ENCODE results near the gene SMARCAL1.

The SMARCAL1 gene

DNA sequence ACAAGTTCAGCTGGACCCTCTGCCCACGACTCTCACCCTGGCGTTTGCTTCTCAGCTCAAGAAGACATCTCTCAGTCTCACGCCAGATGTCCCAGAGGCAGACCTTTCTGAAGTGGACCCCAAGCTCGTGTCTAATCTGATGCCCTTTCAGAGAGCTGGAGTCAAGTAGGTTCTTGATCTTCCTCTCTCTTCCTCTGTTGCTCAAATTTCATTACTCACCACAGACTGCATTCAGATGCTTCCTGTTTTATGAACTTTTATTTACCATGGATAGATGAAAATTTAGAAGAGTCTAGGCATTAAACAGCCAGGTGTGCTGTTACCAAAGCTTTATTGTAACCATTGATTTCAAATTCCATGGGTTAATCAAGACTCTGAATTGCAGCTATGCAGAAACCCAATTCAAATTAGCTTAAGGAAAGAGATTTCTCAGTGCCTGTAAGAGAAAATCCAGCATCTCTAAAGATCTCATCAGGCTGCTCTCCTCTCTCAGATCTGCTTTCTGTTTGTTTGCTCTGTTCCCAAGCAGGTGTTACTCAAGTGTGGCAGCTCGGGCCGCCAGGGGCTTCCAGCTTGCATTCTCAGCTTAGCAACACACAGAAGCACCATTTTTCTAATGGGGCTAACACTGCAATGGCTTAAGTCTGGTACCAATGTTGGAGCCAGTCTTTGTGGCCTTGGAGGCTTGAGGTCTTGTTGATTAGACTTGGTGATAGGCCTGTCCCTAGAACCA is 16.5 kb downstream of the SMARCAL1 start:
- peak; percentile 96 for DNase-seq

DNA sequence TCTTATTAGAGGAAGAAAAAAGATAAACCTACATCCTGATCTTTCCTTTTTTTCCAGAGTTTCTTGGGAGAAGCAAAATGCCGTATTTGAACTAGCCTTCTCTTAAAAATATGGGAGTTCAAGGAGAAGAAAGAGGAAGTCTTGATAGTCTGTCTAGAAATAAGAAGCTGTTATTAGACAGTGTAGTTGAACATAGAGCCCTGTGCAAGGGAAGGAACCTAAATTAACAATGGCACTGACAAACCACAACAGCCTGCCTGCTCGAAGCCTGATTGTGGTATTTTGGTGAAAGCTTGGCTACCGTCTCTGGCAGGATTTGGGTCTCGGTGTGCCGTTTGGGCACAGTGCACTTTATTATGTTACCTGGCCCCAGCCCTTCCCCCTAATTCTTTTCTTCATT is 17.1 kb downstream of the SMARCAL1 start:
- DNase-seq = no peak

- DNase-seq = no peak
Measured at GRCh38 chr2:216430811-216431530, 18.7 kb downstream of the SMARCAL1 start.

GRCh38 chr2:216431531-216431856 is 19.2 kb downstream of the SMARCAL1 start:
- no peak for DNase-seq

DNA sequence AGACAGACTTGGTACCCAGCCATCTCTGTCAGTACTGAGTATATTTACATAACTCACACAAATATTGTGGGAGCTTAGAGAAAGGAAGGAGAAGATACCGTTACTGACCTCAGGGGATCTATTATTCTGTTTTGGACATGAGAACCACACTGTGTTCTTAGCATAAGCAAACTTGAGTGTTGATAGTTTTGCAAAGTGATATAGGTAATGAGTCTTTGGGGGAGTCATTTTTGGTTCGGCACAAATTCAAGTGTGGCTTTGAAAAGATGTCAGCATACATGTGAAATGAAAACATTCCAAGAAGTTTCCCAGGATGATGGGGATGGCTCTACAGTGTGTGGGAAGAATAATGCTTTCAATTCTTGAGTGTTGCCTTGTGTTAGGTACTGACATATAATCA is 24.1 kb downstream of the SMARCAL1 start:
- no peak for DNase-seq

DNA sequence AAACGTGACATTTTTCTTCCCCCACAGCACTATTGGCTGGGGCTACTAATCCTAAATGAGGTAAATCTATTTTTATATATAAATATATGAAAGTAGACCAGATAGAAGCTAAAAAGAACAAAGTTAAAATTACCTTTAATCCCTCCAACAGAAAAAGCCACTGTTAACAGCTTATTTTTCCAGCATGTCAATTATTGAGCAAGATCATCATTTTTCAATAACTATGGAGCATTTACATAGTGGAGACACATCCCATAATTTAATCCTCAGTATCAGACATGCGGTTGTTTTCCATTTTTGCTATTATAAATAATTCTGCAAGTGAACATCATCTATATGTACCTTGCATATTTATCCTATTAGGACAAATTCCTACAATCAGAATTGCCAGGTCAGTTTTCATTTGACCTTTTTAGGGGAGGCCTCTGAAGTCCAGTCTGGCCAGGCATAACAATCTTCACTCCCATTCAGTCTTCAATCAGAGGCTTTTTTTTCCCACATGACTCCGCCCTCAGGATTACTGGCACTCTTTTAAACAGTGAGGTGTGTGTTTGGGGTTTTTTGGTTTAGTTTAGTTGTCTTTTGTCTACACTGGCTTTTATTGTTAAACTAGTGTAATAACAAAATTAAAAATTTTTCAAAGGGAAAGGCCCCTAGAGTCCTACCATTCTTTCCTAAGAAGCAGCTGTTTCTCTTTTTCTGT is 29.2 kb downstream of the SMARCAL1 start:
- DNase-seq = no peak

DNA sequence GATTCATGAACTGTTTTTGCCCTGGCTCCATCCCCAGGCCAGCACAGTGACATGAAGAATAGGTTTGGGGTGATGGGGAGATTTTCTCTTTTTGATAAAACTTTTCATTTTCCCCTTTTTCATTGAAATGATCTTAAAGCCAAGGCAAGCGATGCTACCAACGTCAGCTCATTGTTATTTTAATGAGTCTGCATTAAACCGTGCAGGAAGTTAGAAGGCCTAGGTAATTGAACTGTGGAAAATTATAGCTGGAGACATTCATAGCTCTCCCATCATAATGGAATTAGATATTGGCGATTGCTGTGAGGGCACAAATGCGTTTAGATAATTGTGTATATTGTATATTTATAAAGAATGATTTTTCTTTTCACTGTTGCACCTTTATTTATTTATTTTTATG is 33.2 kb downstream of the SMARCAL1 start:
- no peak for DNase-seq

DNA sequence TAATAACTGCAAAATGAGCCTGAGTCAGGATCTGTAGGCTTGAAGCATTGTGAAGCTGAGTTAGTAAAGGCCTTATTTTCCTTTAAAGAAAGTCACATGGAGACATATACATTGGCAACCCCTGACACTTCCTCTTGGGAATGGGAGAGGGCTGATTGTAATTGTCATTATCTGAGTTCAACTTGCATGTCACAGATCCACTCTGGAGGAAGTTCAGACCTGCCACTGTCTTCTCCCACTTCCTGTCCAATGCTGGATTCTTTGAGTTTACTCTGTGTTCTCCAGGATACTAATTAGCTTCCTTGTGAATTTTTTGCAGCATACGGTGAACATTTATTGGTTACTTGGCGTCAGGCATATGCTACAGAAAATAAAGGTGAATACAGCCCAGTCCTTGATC is 34.1 kb downstream of the SMARCAL1 start:
- DNase-seq = no peak

GRCh38 chr2:216447293-216447692 is 35.0 kb downstream of the SMARCAL1 start:
- DNase-seq = no peak

- no peak for DNase-seq
Measured at GRCh38 chr2:216448829-216449228, 36.5 kb downstream of the SMARCAL1 start.

- DNase-seq = no peak
Measured at GRCh38 chr2:216450346-216450745, 38.1 kb downstream of the SMARCAL1 start.

- no peak for DNase-seq
Measured at GRCh38 chr2:216450784-216451183, 38.5 kb downstream of the SMARCAL1 start.

- no peak for DNase-seq
Measured at GRCh38 chr2:216453955-216454614, 41.8 kb downstream of the SMARCAL1 start.

DNA sequence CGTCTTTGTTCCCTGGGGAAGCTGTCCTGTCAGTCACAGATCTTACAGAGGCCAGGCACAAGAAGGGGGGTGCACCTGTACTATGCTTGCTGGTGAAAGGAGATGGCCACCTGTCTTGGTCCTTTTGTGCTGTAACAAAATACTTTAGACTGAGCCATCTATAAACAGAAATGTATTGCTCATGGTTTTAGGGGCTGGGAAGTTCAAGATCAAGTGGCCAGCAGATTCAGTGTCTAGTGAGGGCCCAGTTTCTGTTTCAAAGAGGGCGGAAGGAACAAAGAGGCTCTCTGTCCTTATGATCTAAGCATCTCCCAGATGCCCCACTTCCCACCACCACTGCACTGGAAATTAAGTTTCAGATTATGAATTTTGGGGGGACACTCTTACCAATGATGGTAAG is 50.9 kb downstream of the SMARCAL1 start:
- DNase-seq = no peak

- no peak for DNase-seq
Measured at GRCh38 chr2:216464104-216464720, 51.9 kb downstream of the SMARCAL1 start.

GRCh38 chr2:216465579-216466195 is 53.4 kb downstream of the SMARCAL1 start:
- no peak for DNase-seq

DNA sequence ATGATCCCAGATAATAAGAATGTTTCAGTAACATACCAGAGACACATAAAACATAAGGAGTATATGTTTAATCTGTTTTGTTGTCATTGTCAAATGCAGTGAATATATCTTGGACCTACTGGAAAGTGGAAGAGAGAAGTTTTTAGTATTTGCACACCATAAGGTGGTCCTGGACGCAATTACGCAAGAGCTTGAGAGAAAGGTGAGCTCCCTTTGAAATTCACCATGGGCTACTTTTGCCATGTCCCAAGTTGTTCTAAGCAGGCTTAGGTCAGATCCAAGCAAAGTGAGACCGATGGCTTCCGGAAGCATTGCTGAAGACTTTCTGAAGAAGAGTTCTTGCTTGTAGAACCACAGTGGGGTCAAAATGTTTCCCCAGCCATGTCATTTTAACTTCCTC is 55.6 kb downstream of the SMARCAL1 start:
- no peak for DNase-seq

- DNase-seq = no peak
Measured at GRCh38 chr2:216469661-216470060, 57.4 kb downstream of the SMARCAL1 start.

- DNase-seq = no peak
Measured at GRCh38 chr2:216473187-216473586, 60.9 kb downstream of the SMARCAL1 start.

GRCh38 chr2:216474925-216475670 is 62.8 kb downstream of the SMARCAL1 start:
- DNase-seq = no peak

- DNase-seq = no peak
Measured at GRCh38 chr2:216475767-216476166, 63.5 kb downstream of the SMARCAL1 start.

All from NCI-H510A treated with DMSO at 0.1 percent for 48 hours (cell line).